GM06990 (cell line): Measurements from ENCODE around the gene LGR6.

ENCODE experiments used
- DNase-seq: peaks from one replicate; pipeline ENCODE4 v3.0.0-alpha.2; 2011; ENCODE audit not compliant: insufficient read length; ENCODE audit errors: extremely low read depth
- H3K27me3 ChIP-seq: replicated peaks from 2 replicates; pipeline ENCODE4 v1.6.0; 2011; ENCODE audit warnings: low read length; ENCODE audit not compliant: control insufficient read depth, insufficient read depth
- H3K36me3 ChIP-seq: 2 replicates; pipeline ENCODE4 v1.5.1; 2011; ENCODE audit warnings: low read length; ENCODE audit not compliant: control insufficient read depth, insufficient read depth
- H3K4me3 ChIP-seq: replicated peaks from 2 replicates; pipeline ENCODE4 v1.5.1; 2011; ENCODE audit warnings: low read depth, mild to moderate bottlenecking, control low read depth, low read length
- TF ChIP-seq, protein P1 (sequence below): IDR thresholded peaks from 2 replicates; pipeline ENCODE4 v1.5.1; 2011; ENCODE audit warnings: low read length, control low read depth, mild to moderate bottlenecking, inconsistent platforms; ENCODE audit not compliant: insufficient read depth, poor library complexity, severe bottlenecking

The LGR6 gene

DNA sequence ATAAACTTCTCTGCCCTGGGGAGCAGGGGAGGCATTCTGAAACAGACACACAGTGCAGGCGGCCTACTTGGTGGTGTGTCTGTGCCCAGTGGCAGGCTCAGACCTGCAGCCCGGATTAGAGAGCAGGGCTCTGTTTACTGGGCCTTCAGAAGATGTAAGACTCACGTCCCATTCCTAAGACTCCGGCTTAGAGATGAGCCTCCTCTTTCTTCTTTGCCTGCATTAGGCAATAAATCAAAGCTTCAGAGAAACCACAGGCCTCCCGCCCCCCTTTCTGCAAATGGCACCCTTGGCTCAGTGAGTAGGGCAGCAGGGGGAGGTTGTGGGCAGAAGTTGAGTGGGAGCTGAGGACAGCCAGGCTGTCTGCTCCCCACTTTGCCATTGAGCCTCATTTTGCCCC, 35.8 kb downstream of the LGR6 start:
- no peaks in the 10 kb centered on the region; the same call in 1 of the 2 replicates for H3K27me3 ChIP-seq
- H3K36me3 ChIP-seq = no peaks in the 10 kb centered on the region
- no peak overlapping the region for H3K4me3 ChIP-seq
- DNase-seq = no peak
- TF ChIP-seq, protein P1, sequence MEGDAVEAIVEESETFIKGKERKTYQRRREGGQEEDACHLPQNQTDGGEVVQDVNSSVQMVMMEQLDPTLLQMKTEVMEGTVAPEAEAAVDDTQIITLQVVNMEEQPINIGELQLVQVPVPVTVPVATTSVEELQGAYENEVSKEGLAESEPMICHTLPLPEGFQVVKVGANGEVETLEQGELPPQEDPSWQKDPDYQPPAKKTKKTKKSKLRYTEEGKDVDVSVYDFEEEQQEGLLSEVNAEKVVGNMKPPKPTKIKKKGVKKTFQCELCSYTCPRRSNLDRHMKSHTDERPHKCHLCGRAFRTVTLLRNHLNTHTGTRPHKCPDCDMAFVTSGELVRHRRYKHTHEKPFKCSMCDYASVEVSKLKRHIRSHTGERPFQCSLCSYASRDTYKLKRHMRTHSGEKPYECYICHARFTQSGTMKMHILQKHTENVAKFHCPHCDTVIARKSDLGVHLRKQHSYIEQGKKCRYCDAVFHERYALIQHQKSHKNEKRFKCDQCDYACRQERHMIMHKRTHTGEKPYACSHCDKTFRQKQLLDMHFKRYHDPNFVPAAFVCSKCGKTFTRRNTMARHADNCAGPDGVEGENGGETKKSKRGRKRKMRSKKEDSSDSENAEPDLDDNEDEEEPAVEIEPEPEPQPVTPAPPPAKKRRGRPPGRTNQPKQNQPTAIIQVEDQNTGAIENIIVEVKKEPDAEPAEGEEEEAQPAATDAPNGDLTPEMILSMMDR = no peak

DNA sequence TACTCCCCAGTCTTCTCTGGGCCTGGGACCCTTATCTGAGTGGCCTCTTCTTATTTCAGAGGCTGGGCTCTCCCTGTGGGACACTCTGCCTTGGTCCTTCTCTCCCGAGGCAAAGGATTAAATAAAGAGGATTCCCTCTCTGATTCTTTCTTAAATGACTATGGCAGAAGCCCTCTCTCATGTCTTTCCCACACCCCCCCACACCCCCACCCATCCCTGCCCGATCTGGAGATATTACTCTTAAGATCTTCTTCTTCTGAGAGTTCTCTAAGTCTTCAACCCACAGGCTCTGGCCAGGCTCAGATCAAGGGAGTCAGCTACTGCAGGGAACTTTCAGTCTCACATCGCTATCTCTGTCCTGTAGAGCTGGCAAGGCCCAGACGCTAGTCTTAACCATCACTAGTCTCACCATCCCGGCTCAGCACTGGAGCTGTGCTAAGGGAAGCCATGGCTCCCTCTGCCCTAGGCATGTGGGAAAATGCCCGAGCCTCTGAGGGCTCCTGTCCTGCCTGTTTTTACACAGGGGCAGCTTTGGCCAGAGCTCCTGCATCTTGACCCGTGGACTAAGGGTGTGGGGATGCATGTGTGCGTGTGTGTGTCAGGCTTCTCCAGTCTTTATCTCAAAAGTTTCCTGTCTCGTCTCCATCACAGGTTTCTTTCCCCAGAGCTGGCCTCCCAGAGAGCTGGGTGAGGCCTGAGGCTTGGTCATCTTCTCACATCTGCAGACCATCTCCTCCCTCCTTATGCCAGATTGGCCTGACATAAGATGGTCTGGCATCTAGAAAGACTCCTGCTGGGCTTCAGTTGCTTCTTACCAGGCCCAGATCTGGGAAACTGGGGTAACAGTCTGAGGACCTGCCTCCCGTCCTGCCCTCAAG, 36.7 kb downstream of the LGR6 start:
- TF ChIP-seq, protein P1 = no peak
- Histone ChIP-seq H3K4me3 (no peak overlapping the region), H3K27me3 (no peaks in the 10 kb centered on the region; the same call in none of the 2 replicates), H3K36me3 (no peaks in the 10 kb centered on the region)
- DNase-seq = no peak

DNA sequence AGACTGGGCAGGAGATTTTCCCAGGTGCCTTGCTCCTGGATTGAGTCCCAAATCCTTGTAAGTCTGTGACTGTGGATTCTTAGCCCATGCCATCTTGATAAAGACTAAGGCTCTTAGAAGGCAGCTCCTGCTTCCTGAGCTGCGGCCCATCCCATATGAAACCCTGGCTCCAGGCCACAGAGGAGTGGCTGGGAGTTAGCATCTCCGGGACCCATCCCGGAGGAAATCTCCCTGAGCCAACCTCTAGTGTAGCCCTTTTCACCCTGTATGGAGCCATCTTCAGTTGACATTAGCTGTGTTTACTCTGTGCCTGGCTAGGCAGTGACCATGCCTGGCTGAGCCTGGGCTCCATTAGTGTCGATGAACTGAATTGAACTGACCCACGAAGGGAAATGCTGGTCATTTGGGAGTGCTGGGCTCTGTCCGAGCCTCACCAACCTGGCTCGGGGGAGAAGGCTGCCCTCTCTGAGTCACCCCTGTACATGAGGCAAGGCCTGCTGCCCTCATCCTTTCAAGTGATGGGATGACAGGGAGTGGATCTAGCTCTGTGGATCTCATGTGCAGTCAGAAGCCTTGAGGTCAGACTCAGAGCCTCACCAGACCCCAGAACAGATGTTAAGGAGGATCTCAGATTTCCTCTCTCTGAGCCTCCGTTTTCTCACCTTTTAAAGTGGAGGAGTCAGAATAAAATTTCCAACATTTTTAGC, 37.5 kb downstream of the LGR6 start:
- Histone ChIP-seq H3K36me3 (no peaks in the 10 kb centered on the region), H3K4me3 (no peak overlapping the region), H3K27me3 (no peaks in the 10 kb centered on the region; the same call in none of the 2 replicates)
- no peak for DNase-seq
- TF ChIP-seq, protein P1 = no peak

DNA sequence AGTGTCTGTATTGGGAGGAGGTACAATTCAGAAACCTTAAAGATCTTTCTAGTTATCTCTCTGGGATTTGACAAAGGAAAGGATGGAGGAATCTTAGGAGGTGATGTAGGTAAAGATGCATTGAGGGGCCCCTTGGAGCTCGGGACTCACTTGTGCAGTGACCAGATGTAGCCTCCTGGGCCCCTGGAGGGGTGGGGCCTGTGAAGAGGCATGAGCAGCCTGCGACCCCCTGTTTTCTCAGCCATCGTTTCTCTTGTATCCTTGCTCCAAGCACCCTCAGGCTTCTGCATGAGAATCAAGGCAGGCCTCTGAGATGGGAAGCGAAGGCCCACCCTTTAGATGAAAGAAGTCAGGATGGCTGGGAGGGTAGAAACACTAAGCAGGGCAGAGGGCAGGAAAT, 39.6 kb downstream of the LGR6 start:
- DNase-seq = no peak
- H3K27me3 ChIP-seq = no peaks in the 10 kb centered on the region; the same call in none of the 2 replicates
- no peak overlapping the region for H3K4me3 ChIP-seq
- no peaks in the 10 kb centered on the region for H3K36me3 ChIP-seq
- TF ChIP-seq, protein P1 = no peak

DNA sequence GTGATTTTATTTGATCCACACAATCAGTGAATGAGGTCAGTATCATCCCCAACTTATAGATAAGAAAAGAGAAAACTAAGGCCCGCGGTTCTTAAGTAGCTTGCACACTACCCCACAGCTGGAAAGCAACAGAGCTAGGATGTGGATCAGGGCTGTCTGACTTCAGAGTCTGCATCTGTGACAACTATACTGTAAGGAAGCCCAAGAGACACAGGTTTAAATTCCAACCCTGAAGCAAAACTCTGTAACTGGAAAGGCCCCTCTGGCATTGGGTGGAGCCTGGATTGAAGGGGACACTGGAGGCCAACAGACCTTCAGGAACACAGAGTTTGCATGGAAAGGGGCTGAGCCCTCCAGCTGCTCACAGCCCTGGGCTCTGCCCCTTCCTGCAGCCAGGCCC, 40.2 kb downstream of the LGR6 start:
- TF ChIP-seq, protein P1 = no peak
- no peaks in the 10 kb centered on the region; the same call in none of the 2 replicates for H3K27me3 ChIP-seq
- H3K36me3 ChIP-seq = no peaks in the 10 kb centered on the region
- no peak for DNase-seq
- H3K4me3 ChIP-seq = no peak overlapping the region
